HG03520 (cell line): ENCODE measurements around the gene TMEM207.

Experiments
- ATAC-seq: cut with Tn5 transposase; IDR thresholded peaks from one replicate; pipeline ENCODE4 v1.9.1; 2021; ENCODE audit warnings: mild to moderate bottlenecking, moderate library complexity; ENCODE audit not compliant: unreplicated experiment

TMEM207 gene

DNA sequence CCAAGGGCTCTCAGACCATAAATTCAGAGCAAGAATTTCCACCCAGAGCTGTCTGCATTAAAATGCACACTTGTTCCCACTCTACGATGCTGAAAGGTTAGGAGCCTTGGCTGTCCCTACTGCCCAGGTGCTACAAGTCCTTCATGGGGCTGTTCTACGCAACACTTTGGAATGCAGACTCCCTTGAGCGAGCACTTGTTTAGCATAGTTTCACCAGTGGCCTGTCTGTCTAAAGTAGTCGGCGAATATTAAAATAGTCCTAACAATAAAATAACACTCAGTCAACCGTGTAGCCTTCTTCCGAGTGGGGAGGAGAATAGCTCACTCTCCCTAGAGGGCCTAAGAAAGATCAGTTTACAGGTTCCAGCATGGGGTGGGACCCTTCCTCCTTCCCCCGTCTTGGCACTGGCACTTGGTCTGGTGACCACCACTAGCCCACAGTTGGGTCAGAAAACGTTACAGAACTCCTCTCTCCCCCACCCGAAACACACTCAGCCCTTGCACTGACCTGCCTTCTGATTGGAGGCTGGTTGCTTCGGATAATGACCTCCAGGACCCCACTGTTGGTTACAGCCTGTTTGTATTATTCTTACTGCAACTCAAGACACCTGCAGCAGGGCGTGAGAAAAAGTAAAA is 62.0 kb downstream of the TMEM207 start, which contains the start of gene CLDN16:
TSS of gene CLDN16 (plus strand) at position 586 of the 636 bp plus-strand sequence. CDS start 167 bp downstream, outside the sequence.
- no peak for ATAC-seq

DNA sequence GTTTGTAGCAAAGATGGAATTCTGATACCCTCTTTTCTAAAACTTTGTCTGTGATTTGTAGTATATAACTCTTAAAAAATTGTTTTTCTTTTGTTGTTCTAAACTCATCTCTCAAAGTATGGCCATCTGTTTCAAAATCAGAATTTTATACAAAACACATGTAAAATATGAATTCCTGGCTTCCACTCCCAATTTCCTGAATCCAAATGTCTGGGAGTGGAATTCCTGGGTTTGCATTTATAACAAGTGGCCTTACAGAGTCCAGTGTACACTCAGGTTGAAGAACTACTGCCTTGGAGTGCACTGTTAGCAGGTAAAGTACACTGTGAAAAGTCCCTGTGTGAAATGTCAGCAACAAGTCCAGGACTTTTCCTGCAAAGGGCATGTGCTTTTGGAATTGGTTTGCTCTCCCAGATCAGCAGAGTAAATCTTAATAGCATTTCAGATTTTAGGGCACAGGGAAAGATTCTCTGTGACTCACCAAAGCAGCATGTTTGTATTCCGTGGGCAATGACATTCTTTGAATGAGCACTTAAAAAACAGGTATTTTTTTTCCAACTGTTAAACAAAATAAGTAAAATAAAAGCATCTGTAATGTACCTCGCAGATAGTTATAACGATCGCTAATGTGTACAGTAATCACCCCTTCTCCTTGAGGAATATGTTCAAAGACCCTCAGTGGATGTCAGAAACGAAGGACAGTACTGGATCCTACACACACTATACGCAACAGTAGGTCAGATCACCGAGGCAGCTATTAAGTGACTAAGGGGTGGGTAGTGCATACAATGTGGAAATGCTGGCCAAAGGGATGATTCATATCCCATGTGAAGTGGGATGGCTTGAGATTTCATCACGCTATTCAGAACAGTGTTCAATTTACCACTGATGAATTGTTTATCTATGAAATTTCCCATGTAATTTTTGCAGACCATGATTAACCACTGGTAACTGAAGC is 63.7 kb downstream of the TMEM207 start:
- ATAC-seq = no peak

DNA sequence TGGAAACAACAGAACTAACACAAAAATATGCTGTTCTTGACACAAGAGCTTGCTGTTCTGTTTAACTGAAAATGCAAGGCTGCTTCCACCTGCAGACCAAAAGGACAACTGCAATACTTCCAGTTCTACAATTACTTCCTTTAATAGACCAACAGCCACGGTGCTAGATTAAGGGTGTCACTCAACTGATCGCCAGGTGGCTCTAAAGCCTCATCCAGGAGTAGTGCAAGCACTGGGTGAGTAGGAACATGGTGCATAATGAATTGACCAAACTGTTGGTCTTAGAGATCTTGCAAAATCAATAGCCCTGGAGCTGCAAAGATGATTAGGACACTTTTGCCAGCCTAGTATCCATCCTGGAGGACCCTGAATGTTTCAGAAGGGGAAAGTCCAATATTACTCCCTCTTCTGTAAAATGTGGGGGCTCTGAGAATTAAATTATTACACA is 65.4 kb downstream of the TMEM207 start:
- ATAC-seq = peak; percentile 86

- no peak for ATAC-seq
Observed at GRCh38 chr3:190382082-190382481, 67.6 kb downstream of the TMEM207 start.

DNA sequence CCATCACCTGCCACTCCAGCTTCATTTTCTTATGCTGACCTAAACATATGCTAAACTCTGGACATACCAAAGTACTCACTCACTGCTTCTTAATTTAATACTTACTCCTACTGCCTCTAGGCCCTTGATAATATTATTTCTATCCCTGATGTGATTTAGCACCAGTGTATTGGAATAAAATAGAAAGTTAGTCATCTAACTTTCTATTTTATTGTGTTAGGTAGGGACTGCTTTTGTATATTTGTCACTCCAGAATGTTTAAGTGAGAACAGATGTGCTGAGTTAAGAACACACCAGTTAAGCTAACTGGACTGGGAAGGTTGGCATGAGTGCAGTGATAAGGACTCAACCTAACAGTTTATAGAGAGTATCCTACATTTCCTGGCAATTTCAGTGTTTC is 68.3 kb downstream of the TMEM207 start:
- ATAC-seq = no peak

GRCh38 chr3:190380184-190380583 is 69.5 kb downstream of the TMEM207 start:
- no peak for ATAC-seq
